Activated CD4-positive, CD25-positive, alpha-beta regulatory T cell treated with anti-CD3 and anti-CD28 coated beads, Interleukin-2, amount 50 U/mL, for 24 hours (primary cell): Measurements from ENCODE around the gene SFXN5.
A peak's percentile ranks its signal among the peaks of the same experiment; 100 is the strongest.
"Not testable (repeated sequence)": the region's sequence is repeated elsewhere in the genome, so short reads cannot be mapped to it uniquely, and the experiment has no call there.

Experiments
- ATAC-seq, 2 donors: fragments of 150-1000 bp; cut with Tn5 transposase; one replicate each; pipeline ENCODE4 v1.10.0; 2021; ENCODE audit warnings: mild to moderate bottlenecking in 1 of 2, moderate library complexity in 1 of 2

Gene SFXN5

GRCh38 chr2:73078457-73079411, 7.2 kb upstream of the SFXN5 start:
- no peak for ATAC-seq

GRCh38 chr2:73077424-73077795, 5.9 kb upstream of the SFXN5 start:
- no peak for ATAC-seq

GRCh38 chr2:73076701-73077423, 5.3 kb upstream of the SFXN5 start:
- ATAC-seq = no peak

- no peak for ATAC-seq
These were observed 4.2 kb upstream of the SFXN5 start for GRCh38 chr2:73075477-73076373.

- ATAC-seq = no peak
These were observed 2.9 kb upstream of the SFXN5 start for GRCh38 chr2:73074110-73075069.

GRCh38 chr2:73072416-73072815, 904 bp upstream of the SFXN5 start:
- ATAC-seq = no peak

- no peak for ATAC-seq
These were observed 550 bp upstream of the SFXN5 start for GRCh38 chr2:73072129-73072395.

GRCh38 chr2:73070643-73071359, 711 bp downstream of the SFXN5 start:
- peak; percentile 11 to 21 for ATAC-seq

GRCh38 chr2:73069855-73070642, 1.5 kb downstream of the SFXN5 start:
- no peak for ATAC-seq

- no peak for ATAC-seq
These were observed 2.3 kb downstream of the SFXN5 start for GRCh38 chr2:73069041-73069854.

GRCh38 chr2:73068147-73068546, 3.4 kb downstream of the SFXN5 start:
- ATAC-seq = no peak

- no peak for ATAC-seq
These were observed 4.5 kb downstream of the SFXN5 start for GRCh38 chr2:73067043-73067442.

GRCh38 chr2:73065070-73065469, 6.4 kb downstream of the SFXN5 start:
- not testable (repeated sequence) for ATAC-seq

GRCh38 chr2:73063909-73064875, 7.3 kb downstream of the SFXN5 start:
- no peak for ATAC-seq

- ATAC-seq = no peak
These were observed 8.0 kb downstream of the SFXN5 start for GRCh38 chr2:73063472-73063871.

GRCh38 chr2:73059106-73059505, 12.4 kb downstream of the SFXN5 start:
- ATAC-seq = no peak

- no peak for ATAC-seq
These were observed 16.5 kb downstream of the SFXN5 start for GRCh38 chr2:73054980-73055379.
